Tibial nerve (tissue), 4 donors: Measurements from ENCODE around the gene NUDT19. TPM values are rescaled to one million over a fixed set of nuclear protein-coding genes. Genes with fewer than 3 reads are reported as not detected.
"Not testable (repeated sequence)": the region's sequence is repeated elsewhere in the genome, so short reads cannot be mapped to it uniquely, and the experiment has no call there.

Source experiments
- DNase-seq, 2 donors: peaks; one replicate each; pipeline ENCODE4 v3.0.0-alpha.2; 2019; ENCODE audit warnings: low spot score in 2 of 2
- H3K27ac ChIP-seq, 4 donors: fragments of 200-600 bp; sonication (generic) in 3 of 4; one replicate each; pipeline ENCODE4 v1.5.1; 2017 to 2019; ENCODE audit warnings: mild to moderate bottlenecking in 1 of 4
- H3K27me3 ChIP-seq, 2 donors: fragments of 200-600 bp; sonication (generic) in 1 of 2; one replicate each; pipeline versions ENCODE4 v1.5.1 to v1.6.0; 2017 to 2019
- H3K36me3 ChIP-seq, 3 donors: fragments of 200-600 bp; sonication (generic); one replicate each; pipeline ENCODE4 v1.5.1; 2018 to 2019
- H3K4me1 ChIP-seq, 4 donors: fragments of 200-600 bp; sonication (generic) in 3 of 4; one replicate each; pipeline ENCODE4 v1.5.1; 2017 to 2019
- H3K4me3 ChIP-seq, 4 donors: fragments of 200-600 bp; sonication (generic) in 3 of 4; one replicate each; pipeline ENCODE4 v1.5.1; 2017 to 2019; ENCODE audit warnings: mild to moderate bottlenecking in 1 of 4, moderate library complexity in 1 of 4
- H3K9me3 ChIP-seq, 4 donors: fragments of 200-600 bp; sonication (generic) in 3 of 4; one replicate each; pipeline ENCODE4 v1.5.1; 2017 to 2019
- EP300 ChIP-seq, 2 donors: sonication (generic); formaldehyde crosslinking; IDR thresholded peaks; one replicate each; pipeline ENCODE4 v1.6.1; 2017; ENCODE audit warnings: antibody characterized with exemption in 2 of 2, mild to moderate bottlenecking in 1 of 2
- POLR2A ChIP-seq, 2 donors: fragments of 450-650 bp; IDR thresholded peaks; one replicate each; pipeline ENCODE4 v1.6.1; 2017; ENCODE audit warnings: antibody characterized with exemption in 2 of 2, mild to moderate bottlenecking in 2 of 2, moderate library complexity in 2 of 2
- WGBS, 2 donors: methylation state at CpG; one replicate each; pipeline ENCODE4 v1.1.5; 2018; 5-methylcytosine and 5-hydroxymethylcytosine counted together
- total RNA-seq, 4 donors: library from RNA; depleted of rRNA; stranded (reverse); fragments of >200 nt; gene quantifications; one replicate each; pipeline ENCODE4 v1.1.0, GENCODE V29; 2016
- TF ChIP-seq, protein P1 (sequence below), 5 experiments: fragments of 200-600 bp in 3 of 5; fragments of 450-650 bp in 2 of 5; sonication (generic) in 3 of 5; IDR thresholded peaks; one replicate each; pipeline ENCODE4 v1.5.1; 2016 to 2019; ENCODE audit warnings: antibody characterized with exemption in 5 of 5, mild to moderate bottlenecking in 3 of 5, moderate library complexity in 2 of 5

Gene NUDT19
- total RNA-seq, 4 donors from 2014 or later = 4.2 to 8.6 (median 5.8) TPM

GRCh38 chr19:32743021-32743420, 51.4 kb downstream of the NUDT19 start:
- no peak for DNase-seq
- 92 to 96% methylated on average over 9 of the region's 9 CpGs for WGBS, 2 donors
- TF ChIP-seq, protein P1, sequence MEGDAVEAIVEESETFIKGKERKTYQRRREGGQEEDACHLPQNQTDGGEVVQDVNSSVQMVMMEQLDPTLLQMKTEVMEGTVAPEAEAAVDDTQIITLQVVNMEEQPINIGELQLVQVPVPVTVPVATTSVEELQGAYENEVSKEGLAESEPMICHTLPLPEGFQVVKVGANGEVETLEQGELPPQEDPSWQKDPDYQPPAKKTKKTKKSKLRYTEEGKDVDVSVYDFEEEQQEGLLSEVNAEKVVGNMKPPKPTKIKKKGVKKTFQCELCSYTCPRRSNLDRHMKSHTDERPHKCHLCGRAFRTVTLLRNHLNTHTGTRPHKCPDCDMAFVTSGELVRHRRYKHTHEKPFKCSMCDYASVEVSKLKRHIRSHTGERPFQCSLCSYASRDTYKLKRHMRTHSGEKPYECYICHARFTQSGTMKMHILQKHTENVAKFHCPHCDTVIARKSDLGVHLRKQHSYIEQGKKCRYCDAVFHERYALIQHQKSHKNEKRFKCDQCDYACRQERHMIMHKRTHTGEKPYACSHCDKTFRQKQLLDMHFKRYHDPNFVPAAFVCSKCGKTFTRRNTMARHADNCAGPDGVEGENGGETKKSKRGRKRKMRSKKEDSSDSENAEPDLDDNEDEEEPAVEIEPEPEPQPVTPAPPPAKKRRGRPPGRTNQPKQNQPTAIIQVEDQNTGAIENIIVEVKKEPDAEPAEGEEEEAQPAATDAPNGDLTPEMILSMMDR (IDR thresholded peaks at IDR 0.05) = no peak
- TF ChIP-seq EP300 (IDR thresholded peaks at IDR 0.05) (no peak), POLR2A (IDR thresholded peaks at IDR 0.05) (no peak)
- Histone ChIP-seq H3K4me3 (no peak overlapping the region), H3K9me3 (no peaks in the 10 kb centered on the region), H3K4me1 (no peaks in the 10 kb centered on the region), H3K36me3 (no peaks in the 10 kb centered on the region), H3K27me3 (peaks cover 0 to 5% of the 10 kb centered on the region in 2 donors), H3K27ac (no peak overlapping the region)

- Histone ChIP-seq H3K27me3 (peaks cover 0 to 5% of the 10 kb centered on the region in 2 donors), H3K27ac (no peak overlapping the region), H3K9me3 (no peaks in the 10 kb centered on the region), H3K36me3 (no peaks in the 10 kb centered on the region), H3K4me1 (no peaks in the 10 kb centered on the region), H3K4me3 (no peak overlapping the region)
- WGBS, 2 donors = 97% methylated on average over 4 of the region's 4 CpGs
- TF ChIP-seq POLR2A (IDR thresholded peaks at IDR 0.05) = no peak
- TF ChIP-seq, protein P1 (IDR thresholded peaks at IDR 0.05) = no peak
- no peak for TF ChIP-seq EP300 (IDR thresholded peaks at IDR 0.05)
- DNase-seq = no peak
Observed at GRCh38 chr19:32743447-32743846, 51.8 kb downstream of the NUDT19 start.

GRCh38 chr19:32744555-32745325, 53.1 kb downstream of the NUDT19 start:
- Histone ChIP-seq H3K9me3 (no peaks in the 10 kb centered on the region), H3K4me3 (no peak overlapping the region), H3K27ac (no peak overlapping the region), H3K27me3 (peaks cover 0 to 12% of the 10 kb centered on the region in 2 donors), H3K4me1 (no peaks in the 10 kb centered on the region), H3K36me3 (no peaks in the 10 kb centered on the region)
- WGBS, 2 donors = 82 to 85% methylated on average over 18 of the region's 18 CpGs
- DNase-seq = no peak
- TF ChIP-seq POLR2A (IDR thresholded peaks at IDR 0.05) = no peak
- no peak for TF ChIP-seq EP300 (IDR thresholded peaks at IDR 0.05)
- TF ChIP-seq, protein P1 (IDR thresholded peaks at IDR 0.05) = no peak

DNA sequence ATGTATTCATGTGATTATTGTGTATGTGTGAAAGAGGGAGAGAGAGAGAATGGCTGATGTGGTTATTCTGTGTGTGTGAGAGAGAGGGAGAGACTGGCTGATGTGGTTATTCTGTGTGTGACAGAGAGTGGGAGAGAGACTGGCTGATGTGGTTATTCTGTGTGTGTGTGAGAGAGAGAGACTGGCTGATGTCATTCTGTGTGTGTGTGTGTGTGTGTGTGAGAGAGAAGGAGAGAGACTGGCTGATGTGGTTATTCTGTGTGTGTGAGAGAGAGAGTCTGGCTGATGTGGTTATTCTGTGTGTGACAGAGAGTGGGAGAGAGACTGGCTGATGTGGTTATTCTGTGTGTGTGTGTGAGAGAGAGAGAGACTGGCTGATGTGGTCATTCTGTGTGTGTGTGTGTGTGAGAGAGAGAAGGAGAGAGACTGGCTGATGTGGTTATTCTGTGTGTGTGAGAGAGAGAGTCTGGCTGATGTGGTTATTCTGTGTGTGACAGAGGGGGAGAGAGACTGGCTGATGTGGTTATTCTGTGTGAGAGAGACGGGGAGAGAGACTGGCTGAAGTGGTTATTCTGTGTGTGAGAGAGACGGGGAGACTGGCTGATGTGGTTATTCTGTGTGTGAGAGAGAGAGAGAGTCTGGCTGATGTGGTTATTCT, 54.1 kb downstream of the NUDT19 start:
- not testable (repeated sequence) for H3K9me3 ChIP-seq, H3K27ac ChIP-seq, H3K4me1 ChIP-seq, H3K36me3 ChIP-seq, H3K4me3 ChIP-seq, DNase-seq
- peaks cover 0 to 12% of the 10 kb centered on the region in 2 donors for H3K27me3 ChIP-seq
- 19 to 24% methylated on average over 2 of the region's 2 CpGs for WGBS, 2 donors

GRCh38 chr19:32746631-32747196, 55.1 kb downstream of the NUDT19 start:
- not testable (repeated sequence) for H3K9me3 ChIP-seq, H3K4me1 ChIP-seq, H3K27ac ChIP-seq, H3K36me3 ChIP-seq, DNase-seq, H3K4me3 ChIP-seq
- WGBS, 2 donors = 6 to 16% methylated on average over 2 of the region's 2 CpGs
- H3K27me3 ChIP-seq = peaks cover 0 to 12% of the 10 kb centered on the region in 2 donors

- Histone ChIP-seq H3K4me1 (no peaks in the 10 kb centered on the region), H3K4me3 (no peak overlapping the region), H3K27ac (no peak overlapping the region), H3K9me3 (no peaks in the 10 kb centered on the region), H3K36me3 (no peaks in the 10 kb centered on the region), H3K27me3 (peaks cover 0 to 12% of the 10 kb centered on the region in 2 donors)
- WGBS, 2 donors = 62 to 65% methylated on average over 4 to 5 of the region's 5 CpGs
- TF ChIP-seq EP300 (IDR thresholded peaks at IDR 0.05) = no peak
- no peak for TF ChIP-seq POLR2A (IDR thresholded peaks at IDR 0.05)
- TF ChIP-seq, protein P1 (IDR thresholded peaks at IDR 0.05) = no peak
- no peak for DNase-seq
Observed at GRCh38 chr19:32748497-32748896, 56.9 kb downstream of the NUDT19 start.
